ENCODE results near the gene SLC12A1. TPM values are rescaled to one million over a fixed set of nuclear protein-coding genes. Genes with fewer than 3 reads are reported as not detected.

Gene SLC12A1
- total and polyA plus RNA-seq, 4 experiments from 2014 or later = not detected

GRCh38 chr15:48265135-48265534 lies 59.0 kb downstream of the SLC12A1 start:
- H3K27me3 Mint-ChIP-seq = peaks cover 1 to 9% of the 10 kb centered on the region in 2 donors
- H3K4me3 Mint-ChIP-seq = no peak overlapping the region
- H3K4me1 Mint-ChIP-seq = no peaks in the 10 kb centered on the region
- H3K36me3 Mint-ChIP-seq = no peaks in the 10 kb centered on the region
- intact Hi-C loops (cut with micrococcal nuclease) = no loop called here
- no peak overlapping the region for H3K27ac ChIP-seq (ENCODE audit: low read depth, low read length)
- H3K27ac Mint-ChIP-seq = no peak overlapping the region
- no peaks in the 10 kb centered on the region for H3K9me3 Mint-ChIP-seq
- CTCF ChIA-PET (ENCODE audit: partially characterized antibody) = no interaction called here
- POLR2A ChIA-PET (ENCODE audit: partially characterized antibody) = no interaction called here
- H3K4me3 ChIP-seq (ENCODE audit: low read length in 2 of 2) = no peak overlapping the region
- H3K27me3 ChIP-seq (ENCODE audit: insufficient read depth, low read length) = no peaks in the 10 kb centered on the region
- no peaks in the 10 kb centered on the region for H3K4me1 ChIP-seq (ENCODE audit: insufficient read depth, low read length)
- no peaks in the 10 kb centered on the region for H3K36me3 ChIP-seq (ENCODE audit: insufficient read depth, low read length)
- DNase-seq = no peak
- no peaks in the 10 kb centered on the region for H3K9me3 ChIP-seq (ENCODE audit: control insufficient read depth in 1 of 2, low read length in 2 of 2)

- ChIA-PET POLR2A (ENCODE audit: partially characterized antibody) (no interaction called here), CTCF (ENCODE audit: partially characterized antibody) (no interaction called here)
- Mint-ChIP-seq H3K27ac (no peak overlapping the region), H3K4me3 (no peak overlapping the region), H3K4me1 (no peaks in the 10 kb centered on the region), H3K36me3 (no peaks in the 10 kb centered on the region), H3K9me3 (no peaks in the 10 kb centered on the region), H3K27me3 (peaks cover 1 to 9% of the 10 kb centered on the region in 2 donors)
- no peak for DNase-seq
- intact Hi-C loops (cut with micrococcal nuclease) = no loop called here
- no peaks in the 10 kb centered on the region for H3K27me3 ChIP-seq (ENCODE audit: insufficient read depth, low read length)
- no peaks in the 10 kb centered on the region for H3K36me3 ChIP-seq (ENCODE audit: insufficient read depth, low read length)
- H3K27ac ChIP-seq (ENCODE audit: low read depth, low read length) = no peak overlapping the region
- H3K9me3 ChIP-seq (ENCODE audit: control insufficient read depth in 1 of 2, low read length in 2 of 2) = no peaks in the 10 kb centered on the region
- no peaks in the 10 kb centered on the region for H3K4me1 ChIP-seq (ENCODE audit: insufficient read depth, low read length)
- H3K4me3 ChIP-seq (ENCODE audit: low read length in 2 of 2) = no peak overlapping the region
These were observed 60.1 kb downstream of the SLC12A1 start for GRCh38 chr15:48266024-48266689.

- Histone ChIP-seq H3K9me3 (ENCODE audit: control insufficient read depth in 1 of 2, low read length in 2 of 2) (no peaks in the 10 kb centered on the region), H3K4me1 (ENCODE audit: insufficient read depth, low read length) (no peaks in the 10 kb centered on the region), H3K27ac (ENCODE audit: low read depth, low read length) (no peak overlapping the region), H3K4me3 (ENCODE audit: low read length in 2 of 2) (no peak overlapping the region), H3K27me3 (ENCODE audit: insufficient read depth, low read length) (no peaks in the 10 kb centered on the region), H3K36me3 (ENCODE audit: insufficient read depth, low read length) (no peaks in the 10 kb centered on the region)
- Mint-ChIP-seq H3K9me3 (no peaks in the 10 kb centered on the region), H3K27me3 (peaks cover 1 to 9% of the 10 kb centered on the region in 2 donors), H3K4me1 (no peaks in the 10 kb centered on the region), H3K4me3 (no peak overlapping the region), H3K36me3 (no peaks in the 10 kb centered on the region), H3K27ac (no peak overlapping the region)
- ChIA-PET POLR2A (ENCODE audit: partially characterized antibody) (no interaction called here), CTCF (ENCODE audit: partially characterized antibody) (no interaction called here)
- intact Hi-C loops (cut with micrococcal nuclease) = no loop called here
- DNase-seq = no peak
These were observed 61.7 kb downstream of the SLC12A1 start for GRCh38 chr15:48267766-48268165.

- H3K27ac Mint-ChIP-seq = no peak overlapping the region
- no peaks in the 10 kb centered on the region for H3K36me3 ChIP-seq (ENCODE audit: insufficient read depth, low read length)
- POLR2A ChIA-PET (ENCODE audit: partially characterized antibody) = no interaction called here
- DNase-seq = no peak
- intact Hi-C loops (cut with micrococcal nuclease) = no loop called here
- no peaks in the 10 kb centered on the region for H3K9me3 Mint-ChIP-seq
- H3K27ac ChIP-seq (ENCODE audit: low read depth, low read length) = no peak overlapping the region
- H3K27me3 ChIP-seq (ENCODE audit: insufficient read depth, low read length) = no peaks in the 10 kb centered on the region
- H3K4me1 ChIP-seq (ENCODE audit: insufficient read depth, low read length) = no peaks in the 10 kb centered on the region
- H3K4me3 ChIP-seq (ENCODE audit: low read length in 2 of 2) = no peak overlapping the region
- CTCF ChIA-PET (ENCODE audit: partially characterized antibody) = interaction anchor here (0.9 kb wide), 1 partner anchor 13 kb away, joined by 3 read pairs; no protein-coding TSS in a partner anchor
- no peaks in the 10 kb centered on the region for H3K4me1 Mint-ChIP-seq
- H3K36me3 Mint-ChIP-seq = no peaks in the 10 kb centered on the region
- no peaks in the 10 kb centered on the region for H3K9me3 ChIP-seq (ENCODE audit: control insufficient read depth in 1 of 2, low read length in 2 of 2)
- no peak overlapping the region for H3K4me3 Mint-ChIP-seq
- peaks cover 2 to 4% of the 10 kb centered on the region in 2 donors for H3K27me3 Mint-ChIP-seq
These were observed 66.9 kb downstream of the SLC12A1 start for GRCh38 chr15:48273049-48273448.

- ChIA-PET CTCF (ENCODE audit: partially characterized antibody) (interaction anchor here (1.3 kb wide), 1 partner anchor 8 kb away, joined by 3 read pairs; no protein-coding TSS in a partner anchor), POLR2A (ENCODE audit: partially characterized antibody) (no interaction called here)
- intact Hi-C loops (cut with micrococcal nuclease) = no loop called here
- Mint-ChIP-seq H3K36me3 (no peaks in the 10 kb centered on the region), H3K4me1 (no peaks in the 10 kb centered on the region), H3K9me3 (peaks cover 0 to 3% (median 0%) of the 10 kb centered on the region in 8 donors), H3K27ac (no peak overlapping the region), H3K4me3 (no peak overlapping the region), H3K27me3 (peaks cover 4% of the 10 kb centered on the region in 2 donors)
- H3K27me3 ChIP-seq (ENCODE audit: insufficient read depth, low read length) = no peaks in the 10 kb centered on the region
- no peaks in the 10 kb centered on the region for H3K36me3 ChIP-seq (ENCODE audit: insufficient read depth, low read length)
- no peaks in the 10 kb centered on the region for H3K9me3 ChIP-seq (ENCODE audit: control insufficient read depth in 1 of 2, low read length in 2 of 2)
- DNase-seq = no peak
- no peak overlapping the region for H3K4me3 ChIP-seq (ENCODE audit: low read length in 2 of 2)
- H3K4me1 ChIP-seq (ENCODE audit: insufficient read depth, low read length) = no peaks in the 10 kb centered on the region
- no peak overlapping the region for H3K27ac ChIP-seq (ENCODE audit: low read depth, low read length)
These were observed 72.6 kb downstream of the SLC12A1 start for GRCh38 chr15:48278666-48279065.

- no peak for DNase-seq
- no peak overlapping the region for H3K4me3 Mint-ChIP-seq
- no peak overlapping the region for H3K4me3 ChIP-seq (ENCODE audit: low read length in 2 of 2)
- H3K27ac ChIP-seq (ENCODE audit: low read depth, low read length) = no peak overlapping the region
- CTCF ChIA-PET (ENCODE audit: partially characterized antibody) = interaction anchor here (0.9 to 1.0 kb wide), 2 partner anchors 10 to 16 kb away, joined by 3 read pairs; no protein-coding TSS in a partner anchor
- H3K4me1 Mint-ChIP-seq = no peaks in the 10 kb centered on the region
- peaks cover 1 to 4% of the 10 kb centered on the region in 2 donors for H3K27me3 Mint-ChIP-seq
- H3K27me3 ChIP-seq (ENCODE audit: insufficient read depth, low read length) = no peaks in the 10 kb centered on the region
- no peak overlapping the region for H3K27ac Mint-ChIP-seq
- no peaks in the 10 kb centered on the region for H3K36me3 ChIP-seq (ENCODE audit: insufficient read depth, low read length)
- no peaks in the 10 kb centered on the region for H3K9me3 ChIP-seq (ENCODE audit: control insufficient read depth in 1 of 2, low read length in 2 of 2)
- intact Hi-C loops (cut with micrococcal nuclease) = loop anchor here (10.0 kb wide), 1 partner anchor 1865 kb away; no protein-coding TSS in a partner anchor
- H3K4me1 ChIP-seq (ENCODE audit: insufficient read depth, low read length) = no peaks in the 10 kb centered on the region
- peaks cover 0 to 3% (median 0%) of the 10 kb centered on the region in 8 donors for H3K9me3 Mint-ChIP-seq
- no peaks in the 10 kb centered on the region for H3K36me3 Mint-ChIP-seq
- POLR2A ChIA-PET (ENCODE audit: partially characterized antibody) = no interaction called here
These were observed 73.5 kb downstream of the SLC12A1 start for GRCh38 chr15:48279608-48280007.

- peaks cover 0 to 4% of the 10 kb centered on the region in 2 donors for H3K27me3 Mint-ChIP-seq
- no peaks in the 10 kb centered on the region for H3K36me3 Mint-ChIP-seq
- peaks cover 4 to 12% (median 5%) of the 10 kb centered on the region in 4 donors for H3K4me1 Mint-ChIP-seq
- Histone ChIP-seq H3K27ac (ENCODE audit: low read depth, low read length) (no peak overlapping the region), H3K27me3 (ENCODE audit: insufficient read depth, low read length) (no peaks in the 10 kb centered on the region), H3K4me1 (ENCODE audit: insufficient read depth, low read length) (peaks cover 4% of the 10 kb centered on the region), H3K36me3 (ENCODE audit: insufficient read depth, low read length) (no peaks in the 10 kb centered on the region), H3K9me3 (ENCODE audit: control insufficient read depth in 1 of 2, low read length in 2 of 2) (no peaks in the 10 kb centered on the region), H3K4me3 (ENCODE audit: low read length in 2 of 2) (no peak overlapping the region)
- intact Hi-C loops (cut with micrococcal nuclease) = loop anchor here (10.0 kb wide), 1 partner anchor 1863 kb away; no protein-coding TSS in a partner anchor
- H3K27ac Mint-ChIP-seq = no peak overlapping the region
- H3K4me3 Mint-ChIP-seq = no peak overlapping the region
- POLR2A ChIA-PET (ENCODE audit: partially characterized antibody) = no interaction called here
- CTCF ChIA-PET (ENCODE audit: partially characterized antibody) = no interaction called here
- no peak for DNase-seq
- peaks cover 0 to 3% (median 0%) of the 10 kb centered on the region in 8 donors for H3K9me3 Mint-ChIP-seq
These were observed 75.6 kb downstream of the SLC12A1 start for GRCh38 chr15:48281674-48282073.
